ENCODE data around the gene FRRS1L. TPM values are rescaled to one million over a fixed set of nuclear protein-coding genes. Genes with fewer than 3 reads are reported as not detected.

Gene FRRS1L
- total and polyA plus RNA-seq, 9 donors, result 8.3 to 49.8 (median 27.5) TPM

- DNase-seq, result no peak
Observed at GRCh38 chr9:109150925-109151545, 16.0 kb downstream of the FRRS1L start.

GRCh38 chr9:109149722-109150121 is 17.3 kb downstream of the FRRS1L start:
- no peak for DNase-seq
- H3K27me3 ChIP-seq, result no peaks in the 10 kb centered on the region
- TF ChIP-seq POLR2A (IDR thresholded peaks at IDR 0.05), result no peak
- no peak for TF ChIP-seq CTCF (IDR thresholded peaks at IDR 0.05)
- H3K4me3 ChIP-seq, result no peak overlapping the region
- no peaks in the 10 kb centered on the region for H3K36me3 ChIP-seq
- no peak overlapping the region for H3K27ac ChIP-seq
- H3K4me1 ChIP-seq (ENCODE audit: insufficient read depth), result no peaks in the 10 kb centered on the region
- H3K9me3 ChIP-seq, result no peaks in the 10 kb centered on the region
- intact Hi-C loops (cut with DNase I), result no loop called here
- 90 to 94% (median 93%) methylated on average over 4 of the region's 4 CpGs for WGBS, 3 donors

More at GRCh38 chr9:109150925-109151545, 16.0 kb downstream of the FRRS1L start:
- TF ChIP-seq CTCF (IDR thresholded peaks at IDR 0.05) (no peak), POLR2A (IDR thresholded peaks at IDR 0.05) (no peak), EP300 (IDR thresholded peaks at IDR 0.05) (no peak)
- 98 to 100% (median 100%) methylated on average over 3 of the region's 3 CpGs for WGBS, 3 donors
- H3K9me3 ChIP-seq, result no peaks in the 10 kb centered on the region
- H3K4me3 ChIP-seq, result no peak overlapping the region
- no peak overlapping the region for H3K27ac ChIP-seq
- H3K4me1 ChIP-seq (ENCODE audit: insufficient read depth), result no peaks in the 10 kb centered on the region
- H3K27me3 ChIP-seq, result no peaks in the 10 kb centered on the region
- no peaks in the 10 kb centered on the region for H3K36me3 ChIP-seq
- intact Hi-C loops (cut with DNase I), result no loop called here

- Histone ChIP-seq H3K27me3 (no peaks in the 10 kb centered on the region), H3K27ac (no peak overlapping the region), H3K9me3 (no peaks in the 10 kb centered on the region), H3K4me3 (no peak overlapping the region), H3K4me1 (ENCODE audit: insufficient read depth) (no peaks in the 10 kb centered on the region), H3K36me3 (no peaks in the 10 kb centered on the region)
- DNase-seq, result no peak
- TF ChIP-seq POLR2A (IDR thresholded peaks at IDR 0.05), result no peak
- no peak for TF ChIP-seq EP300 (IDR thresholded peaks at IDR 0.05)
- no peak for TF ChIP-seq CTCF (IDR thresholded peaks at IDR 0.05)
- intact Hi-C loops (cut with DNase I), result no loop called here
- 88 to 91% (median 89%) methylated on average over 5 of the region's 5 CpGs for WGBS, 3 donors
Observed at GRCh38 chr9:109149089-109149488, 18.0 kb downstream of the FRRS1L start.

- WGBS, 3 donors, result 90 to 95% (median 93%) methylated on average over 6 of the region's 6 CpGs
- H3K9me3 ChIP-seq, result no peaks in the 10 kb centered on the region
- no peak for DNase-seq
- H3K4me3 ChIP-seq, result no peak overlapping the region
- H3K27me3 ChIP-seq, result no peaks in the 10 kb centered on the region
- TF ChIP-seq POLR2A (IDR thresholded peaks at IDR 0.05) (no peak), EP300 (IDR thresholded peaks at IDR 0.05) (no peak), CTCF (IDR thresholded peaks at IDR 0.05) (no peak)
- no peaks in the 10 kb centered on the region for H3K36me3 ChIP-seq
- intact Hi-C loops (cut with DNase I), result no loop called here
- no peaks in the 10 kb centered on the region for H3K4me1 ChIP-seq (ENCODE audit: insufficient read depth)
- H3K27ac ChIP-seq, result no peak overlapping the region
Observed at GRCh38 chr9:109145051-109145450, 22.0 kb downstream of the FRRS1L start.

All from ovary (tissue), 9 donors.